ENCODE data around the gene RGS9.
"Not testable (repeated sequence)": the region's sequence is repeated elsewhere in the genome, so short reads cannot be mapped to it uniquely, and the experiment has no call there.

The RGS9 gene

DNA sequence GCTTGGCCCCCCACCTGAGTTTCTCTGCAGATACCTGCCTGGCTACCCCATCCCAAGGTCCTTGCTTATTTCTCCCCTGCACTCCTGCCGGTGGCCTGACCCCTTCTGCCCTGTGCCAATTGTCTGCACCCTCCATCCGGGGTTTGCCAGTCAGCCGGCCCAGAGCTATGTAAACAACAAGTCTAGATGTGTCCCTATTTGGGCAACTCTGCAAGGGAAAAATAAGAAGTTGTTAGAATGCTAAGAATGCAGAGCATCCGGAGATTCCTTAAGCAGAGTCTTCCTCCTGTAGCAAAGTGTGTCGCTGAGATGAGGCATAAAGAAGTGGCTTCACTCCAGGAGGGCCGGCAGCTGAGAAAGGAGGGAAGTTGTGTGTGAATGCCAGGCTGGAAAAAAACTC lies 46.6 kb downstream of the RGS9 start:
- DNase-seq (ENCODE audit: low read depth): no peak

DNA sequence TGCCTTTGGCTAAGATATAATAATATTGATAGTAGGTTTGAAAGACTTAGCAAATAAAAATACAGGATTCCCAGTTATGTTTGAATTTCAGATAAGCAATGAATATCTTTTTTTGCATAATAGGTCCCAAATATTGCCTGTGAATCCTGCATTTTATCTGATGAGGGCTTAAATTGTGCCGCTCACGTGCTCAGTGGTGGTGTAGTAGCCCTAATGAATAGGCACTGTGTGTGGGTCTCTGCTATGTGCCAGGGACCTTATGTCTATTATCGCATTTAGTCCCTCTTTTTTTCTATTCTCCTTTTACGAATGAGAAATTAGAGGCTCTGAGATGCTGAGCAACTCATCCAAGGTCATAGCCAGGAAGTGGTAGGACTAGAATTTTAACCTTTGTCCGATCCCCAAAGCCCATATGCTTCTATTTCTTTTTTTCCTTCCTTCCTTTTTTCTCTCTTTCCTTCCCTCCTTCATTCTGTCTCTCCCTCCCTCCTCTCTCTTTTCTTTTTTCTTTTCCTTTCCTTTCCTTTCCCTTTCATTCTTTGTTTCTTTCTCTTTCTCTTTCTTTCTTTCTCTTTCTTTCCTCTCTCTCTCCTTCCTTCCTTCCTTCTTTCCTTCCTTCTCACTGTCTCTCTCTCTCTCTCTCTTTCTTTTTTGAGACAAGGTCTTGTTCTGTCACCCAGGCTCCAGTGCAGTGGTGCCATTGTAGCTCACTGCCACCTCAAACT lies 47.2 kb downstream of the RGS9 start:
- DNase-seq (ENCODE audit: low read depth): no peak

DNA sequence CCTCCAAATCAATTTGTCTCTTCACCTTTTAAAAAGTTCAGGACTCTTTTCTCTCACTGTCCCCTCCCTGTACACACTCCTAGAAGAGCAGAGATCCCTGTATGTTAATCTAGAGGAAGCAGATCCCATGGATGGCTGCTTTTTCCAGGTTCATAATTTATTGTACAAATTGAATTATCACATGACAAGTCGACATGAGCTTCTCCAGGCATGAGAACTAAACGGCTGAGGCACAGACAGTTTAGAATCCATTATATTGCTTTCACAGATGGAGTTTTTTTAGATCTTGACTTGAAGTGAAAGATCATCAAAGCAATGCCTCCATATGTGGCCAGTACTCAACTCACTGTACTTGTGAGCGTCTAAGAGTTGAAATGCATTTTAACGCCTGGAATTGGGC lies 47.9 kb downstream of the RGS9 start:
- no peak for DNase-seq (ENCODE audit: low read depth)

DNA sequence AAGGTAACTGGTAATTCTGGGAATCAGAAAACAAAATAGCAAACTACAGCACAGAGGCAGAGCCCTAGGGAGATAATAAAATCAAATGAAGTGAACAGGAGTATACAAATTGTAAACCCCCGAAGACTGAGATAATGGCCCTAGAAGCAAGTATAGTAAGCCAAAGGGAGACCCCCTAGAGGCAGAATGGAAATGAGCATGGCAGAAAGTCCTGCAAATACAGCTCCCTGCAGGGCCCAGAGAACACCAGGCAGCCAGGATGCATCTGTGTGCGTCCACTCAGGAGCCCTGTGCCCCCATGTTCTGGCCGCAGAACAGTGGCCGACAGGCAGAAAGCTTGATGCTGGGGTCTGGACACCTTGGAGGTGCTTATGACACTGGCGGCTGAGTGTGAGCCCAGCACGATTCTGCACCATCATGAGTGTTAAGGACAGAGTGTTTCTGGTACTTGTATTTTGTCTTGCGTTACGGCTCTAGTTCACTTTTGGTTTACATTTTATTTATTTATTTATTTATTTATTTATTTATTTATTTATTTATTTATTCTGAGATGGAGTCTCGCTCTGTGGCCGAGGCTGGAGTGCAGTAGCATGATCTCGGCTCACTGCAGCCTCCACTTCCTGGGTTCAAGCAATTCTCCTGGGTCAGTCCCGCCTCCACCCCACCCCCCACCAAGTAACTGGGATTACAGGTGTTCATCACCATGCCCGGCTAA lies 48.7 kb downstream of the RGS9 start:
- DNase-seq (ENCODE audit: low read depth): no peak

DNA sequence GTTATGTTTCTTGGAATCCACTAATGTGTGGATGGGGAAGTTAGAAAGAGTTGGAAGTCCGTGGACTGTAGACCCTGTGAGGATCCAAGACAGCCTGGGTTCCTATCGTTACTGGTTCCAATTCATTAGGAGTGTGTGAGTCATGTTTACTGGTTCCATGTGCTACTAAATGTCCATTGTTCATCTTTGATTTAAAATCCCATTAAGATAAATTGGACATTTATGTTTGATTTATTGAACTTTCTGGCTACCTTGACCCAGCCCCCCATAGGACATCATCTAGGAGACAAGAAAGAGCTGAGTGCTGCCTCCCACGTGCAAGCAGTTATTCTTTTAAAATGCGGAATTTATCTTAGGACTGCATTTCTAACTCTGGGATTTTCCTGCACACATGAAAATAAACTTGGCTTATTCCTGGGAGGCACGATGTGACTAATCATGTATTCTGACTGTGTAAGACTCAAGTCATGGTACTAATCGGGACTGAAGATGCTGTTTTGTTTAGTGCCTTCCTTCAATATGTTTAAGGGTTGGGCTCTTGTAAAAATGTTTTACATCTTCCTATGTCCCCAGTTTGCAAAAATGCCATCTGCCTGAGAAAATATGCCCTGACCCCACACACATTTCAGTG lies 53.4 kb downstream of the RGS9 start:
- DNase-seq (ENCODE audit: low read depth): no peak

DNA sequence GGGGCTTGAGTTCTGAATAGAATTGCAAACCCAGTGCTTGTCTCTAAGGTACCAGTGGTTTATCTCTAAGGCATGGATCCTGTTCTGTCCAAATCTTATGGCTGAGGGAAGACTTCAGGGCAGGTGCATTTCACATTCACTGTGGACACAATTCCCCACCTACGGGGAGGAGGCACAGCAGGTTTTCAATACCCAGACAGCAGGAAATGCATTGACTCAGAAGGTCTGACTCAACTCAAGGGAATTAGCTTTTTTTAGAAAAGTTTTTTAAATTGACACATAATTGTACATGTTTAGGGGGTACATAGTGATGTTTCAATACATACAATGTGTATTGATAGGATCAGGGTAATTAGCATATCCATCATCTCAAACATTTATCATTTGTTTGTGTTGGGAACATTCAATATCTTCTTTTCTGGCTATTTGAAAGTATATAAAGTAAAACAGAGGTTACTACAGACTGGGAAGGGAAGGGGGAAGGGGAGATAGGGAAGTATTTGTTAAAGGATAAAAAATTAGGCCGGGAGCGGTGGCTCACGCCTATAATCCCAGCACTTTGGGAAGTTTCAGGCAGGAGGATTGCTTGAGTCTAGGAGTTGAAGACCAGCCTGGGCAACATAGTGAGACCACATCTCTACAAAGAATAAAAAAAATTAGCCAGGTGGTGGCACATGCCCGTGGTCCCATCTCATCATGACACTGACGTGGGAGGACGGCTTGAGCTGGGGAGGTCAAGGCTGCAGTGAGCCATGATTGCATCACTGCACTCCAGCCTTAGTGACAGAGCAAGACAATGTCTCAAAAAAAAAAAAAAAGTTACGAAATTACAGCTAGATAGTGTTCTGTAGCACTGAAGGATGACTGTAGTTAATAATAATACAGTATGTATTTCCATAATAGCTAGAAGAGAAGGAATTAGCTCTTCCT lies 54.9 kb downstream of the RGS9 start:
- DNase-seq (ENCODE audit: low read depth): no peak

DNA sequence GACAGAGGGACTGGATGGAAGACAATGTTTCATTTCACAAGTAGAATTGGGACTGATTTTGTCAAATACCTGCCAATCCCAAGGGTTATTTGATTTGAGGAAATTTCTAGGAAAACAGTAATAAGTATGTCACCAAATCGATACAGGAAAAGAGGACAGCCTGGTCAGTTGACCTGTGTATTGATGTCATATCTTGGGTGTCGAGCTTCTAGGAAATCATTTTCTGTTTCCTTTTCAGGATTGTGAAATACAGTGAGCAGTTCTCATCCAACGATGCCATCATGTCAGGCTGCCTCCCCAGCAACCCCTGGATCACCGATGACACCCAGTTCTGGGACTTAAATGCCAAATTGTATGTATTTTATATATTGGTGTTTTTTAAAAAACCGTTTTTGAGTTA lies 56.1 kb downstream of the RGS9 start:
- DNase-seq (ENCODE audit: low read depth): no peak

DNA sequence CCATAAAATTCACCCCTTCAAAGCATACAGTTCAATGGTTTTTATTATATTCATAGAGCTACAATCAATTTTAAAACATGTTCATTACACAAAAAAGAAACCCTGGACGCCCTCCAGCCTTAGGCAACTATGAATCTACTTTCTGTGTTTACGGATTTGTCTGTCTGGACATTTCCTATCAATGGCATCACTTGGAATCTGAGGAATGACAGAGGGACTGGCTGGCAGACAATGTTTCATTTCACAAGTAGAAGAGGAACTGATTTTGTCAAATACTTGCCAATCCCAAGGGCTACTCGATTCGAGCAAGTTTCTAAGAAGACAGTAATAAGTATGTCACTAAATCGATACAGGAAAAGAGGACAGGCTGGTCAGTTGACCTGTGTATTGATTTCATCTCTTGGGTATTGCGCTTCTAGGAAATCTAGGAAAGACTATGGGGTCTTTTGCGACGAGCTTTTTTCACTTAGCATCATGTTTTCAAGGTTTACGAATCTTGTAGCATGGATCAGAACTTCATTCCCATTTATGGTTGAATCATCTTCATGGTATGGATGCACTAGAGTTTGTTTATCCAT lies 56.6 kb downstream of the RGS9 start:
- DNase-seq (ENCODE audit: low read depth): no peak

DNA sequence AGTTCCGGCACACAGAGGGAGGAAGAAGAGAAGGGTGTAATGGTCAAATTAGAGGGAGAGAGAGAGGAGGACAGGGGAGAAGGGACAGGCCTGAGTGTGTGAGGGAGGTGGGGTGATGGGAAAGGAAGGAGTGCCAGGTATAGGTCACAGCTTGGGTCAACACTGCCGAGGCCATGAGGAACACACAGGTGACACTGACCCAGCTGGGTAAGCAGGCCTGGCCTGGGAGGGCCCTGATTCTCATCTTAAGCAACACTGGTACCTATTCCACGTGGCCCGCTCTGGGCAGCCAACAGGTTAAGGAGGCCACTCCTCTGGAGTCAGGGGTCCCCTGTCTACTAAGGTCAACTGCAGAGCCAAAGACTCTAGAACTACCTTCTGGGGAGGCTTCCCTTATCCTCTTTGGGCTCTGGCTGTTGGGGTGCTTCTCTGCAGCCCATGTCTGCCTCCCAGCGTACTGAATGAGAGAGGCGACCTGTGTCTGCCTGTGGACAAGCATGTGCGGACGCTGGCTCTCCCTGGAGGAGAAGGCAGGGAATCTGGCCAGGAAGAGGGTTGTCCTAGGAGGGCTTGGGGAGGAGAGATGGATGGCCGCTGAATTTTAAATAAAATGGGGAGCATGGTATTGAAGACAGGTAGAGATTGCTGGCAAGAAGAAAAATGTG lies 57.6 kb downstream of the RGS9 start:
- DNase-seq (ENCODE audit: low read depth): no peak

DNA sequence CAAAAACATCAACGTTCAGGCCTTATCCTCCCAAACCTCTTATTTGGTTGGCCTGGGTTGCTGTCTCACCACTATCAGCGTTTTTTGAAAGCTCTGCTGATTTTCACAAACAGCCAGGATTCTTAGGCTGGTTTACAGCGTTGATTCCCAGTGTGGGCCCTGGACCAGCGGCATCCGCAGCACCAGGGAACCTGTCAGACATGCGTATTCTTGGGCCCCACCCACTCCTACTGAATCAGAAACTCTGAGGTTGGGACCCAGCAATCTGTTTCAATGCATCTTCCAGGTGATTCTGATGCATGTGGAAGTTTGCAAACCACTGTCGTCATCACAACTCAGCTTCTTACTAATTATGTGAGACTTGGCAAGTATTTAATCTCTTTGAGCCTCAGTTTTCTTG lies 58.5 kb downstream of the RGS9 start:
- no peak for DNase-seq (ENCODE audit: low read depth)

DNA sequence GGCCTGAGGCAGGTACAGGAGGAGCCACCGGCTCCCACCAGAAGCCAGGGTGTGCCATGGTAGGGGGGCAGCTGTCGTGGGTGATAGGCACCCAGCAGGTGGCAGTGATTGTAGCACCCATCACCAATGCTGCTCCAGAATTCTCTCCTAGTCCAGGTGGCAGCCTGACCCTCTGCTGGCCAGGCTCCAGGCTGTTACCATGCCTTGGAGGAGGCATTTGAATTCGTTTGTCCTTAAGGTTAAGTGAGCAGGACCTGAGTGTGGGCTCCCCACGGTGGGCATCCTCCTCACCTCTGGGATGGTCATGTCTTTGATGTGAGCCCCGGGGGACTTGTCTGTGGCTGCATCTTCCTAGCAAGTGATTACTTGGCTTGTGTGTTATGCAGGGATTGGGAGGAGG lies 59.4 kb downstream of the RGS9 start:
- DNase-seq (ENCODE audit: low read depth): no peak

DNA sequence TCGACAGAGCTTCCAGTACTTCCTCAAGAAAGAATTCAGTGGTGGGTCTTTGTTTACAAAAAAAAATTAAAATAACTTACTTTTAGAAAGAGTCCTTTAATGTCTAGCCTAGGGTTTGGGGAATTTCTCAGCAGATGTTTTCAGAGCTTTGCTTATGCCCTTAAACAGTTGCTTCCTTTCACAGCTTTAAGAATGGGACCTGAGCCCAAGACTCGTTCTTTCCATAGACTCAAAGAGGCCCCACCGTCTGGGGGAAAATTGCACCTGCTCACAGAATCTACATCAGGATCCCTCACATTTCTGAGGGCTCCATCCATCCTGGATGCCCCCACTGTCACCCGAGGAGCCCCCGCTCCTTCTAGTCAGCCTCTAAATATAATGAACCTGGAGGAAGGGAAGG lies 60.0 kb downstream of the RGS9 start:
- DNase-seq (ENCODE audit: low read depth): no peak

DNA sequence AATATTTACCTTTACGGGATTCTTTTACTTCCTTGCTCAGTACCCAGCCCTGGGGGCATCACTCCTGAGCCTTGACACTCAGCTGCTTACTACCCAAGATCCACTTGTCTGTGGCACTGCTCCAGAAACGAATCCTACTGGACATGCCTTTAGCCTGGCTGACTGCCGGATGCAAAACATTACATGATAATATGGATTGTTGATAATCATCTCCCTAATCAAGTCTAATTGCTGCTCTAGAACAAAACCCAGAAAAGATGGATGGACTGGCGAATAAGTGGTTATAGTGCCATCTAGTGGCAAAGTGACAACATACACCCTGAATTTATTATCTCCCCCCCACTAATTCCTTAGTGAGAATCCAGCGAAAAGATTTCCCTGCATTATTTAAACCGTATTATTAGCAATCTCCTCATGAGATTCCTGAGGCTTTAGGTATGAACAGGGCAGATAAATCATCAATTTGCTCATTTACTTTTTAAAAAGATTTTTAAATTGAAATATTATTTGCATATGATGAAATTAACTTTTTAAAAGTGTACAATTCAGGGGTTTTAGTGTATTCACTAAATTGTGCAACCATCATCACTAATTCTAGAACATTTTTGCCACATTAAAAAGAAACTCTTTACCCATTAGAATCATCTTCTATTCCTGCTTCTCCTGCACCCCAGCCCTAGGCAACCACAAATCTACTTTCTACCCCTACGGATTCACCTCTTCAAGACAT lies 61.6 kb downstream of the RGS9 start:
- no peak for DNase-seq (ENCODE audit: low read depth)

DNA sequence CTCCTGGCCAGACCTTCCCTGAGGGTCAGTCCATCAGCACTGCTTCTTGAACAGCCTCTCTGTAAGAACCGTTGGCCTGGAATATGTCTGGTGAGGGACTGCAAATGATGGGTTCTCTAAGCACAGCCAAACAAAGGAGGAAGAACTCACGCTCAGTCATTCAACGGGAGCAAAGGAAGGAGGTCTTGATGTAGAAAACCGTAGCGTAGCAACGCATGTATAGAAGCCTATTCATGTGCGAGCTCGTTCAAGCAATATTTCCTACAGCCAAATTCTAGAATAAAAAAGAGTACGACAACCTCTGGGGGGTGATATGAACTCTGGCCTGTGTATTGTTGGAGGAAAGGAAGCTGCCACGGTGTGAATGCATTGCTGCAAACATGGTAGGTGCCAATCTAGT lies 64.2 kb downstream of the RGS9 start:
- no peak for DNase-seq (ENCODE audit: low read depth)

DNA sequence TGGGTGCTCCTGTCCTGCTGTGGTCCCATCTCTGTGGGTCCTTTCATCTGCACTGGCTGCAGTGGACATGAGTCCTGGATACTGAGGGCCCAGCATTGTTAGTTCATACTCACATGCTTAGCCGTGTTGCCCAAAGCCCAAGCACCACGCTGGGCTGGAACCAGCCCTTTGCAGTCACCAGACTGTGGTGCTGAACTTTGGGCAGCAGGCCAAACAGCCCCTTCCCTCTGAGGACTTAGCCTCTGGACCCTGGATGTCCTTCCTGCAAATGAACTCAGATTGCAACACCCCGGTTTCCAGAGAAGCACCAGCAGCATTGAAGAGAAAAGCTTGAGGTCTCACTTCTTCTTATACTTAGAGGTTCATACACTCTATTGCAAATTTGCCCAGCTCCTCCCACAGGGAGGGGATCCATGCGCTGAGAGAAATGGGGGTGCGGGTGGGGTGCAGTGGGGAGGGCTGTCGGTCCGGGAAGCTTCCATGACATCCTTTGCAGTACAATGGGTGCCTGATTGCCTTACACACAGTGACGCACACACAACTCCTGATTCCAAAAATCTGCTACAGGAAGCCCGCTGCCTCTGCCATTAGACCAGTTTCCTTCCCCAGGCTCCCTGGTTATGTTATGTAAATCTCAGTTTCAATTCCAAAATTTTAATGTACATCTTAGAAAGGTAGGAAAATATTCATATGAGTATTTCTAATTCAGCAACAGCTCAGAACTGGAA lies 65.8 kb downstream of the RGS9 start:
- no peak for DNase-seq (ENCODE audit: low read depth)

DNA sequence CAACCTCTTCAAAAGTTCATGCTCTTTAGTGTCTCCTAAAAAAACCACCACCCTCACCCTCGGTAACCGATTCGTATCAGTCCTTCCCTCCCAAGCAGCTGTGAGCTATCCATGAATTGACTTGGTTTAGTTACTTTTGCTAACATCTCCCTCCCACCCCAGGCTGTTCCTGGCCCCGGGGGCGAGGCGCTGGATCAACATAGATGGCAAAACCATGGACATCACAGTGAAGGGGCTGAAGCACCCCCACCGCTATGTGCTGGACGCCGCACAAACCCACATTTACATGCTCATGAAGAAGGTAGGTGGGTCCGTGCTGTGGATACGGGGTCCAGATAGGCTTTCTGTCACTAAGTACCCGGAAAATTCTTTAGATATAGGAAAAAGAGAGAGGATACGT lies 66.8 kb downstream of the RGS9 start:
- no peak for DNase-seq (ENCODE audit: low read depth)

DNA sequence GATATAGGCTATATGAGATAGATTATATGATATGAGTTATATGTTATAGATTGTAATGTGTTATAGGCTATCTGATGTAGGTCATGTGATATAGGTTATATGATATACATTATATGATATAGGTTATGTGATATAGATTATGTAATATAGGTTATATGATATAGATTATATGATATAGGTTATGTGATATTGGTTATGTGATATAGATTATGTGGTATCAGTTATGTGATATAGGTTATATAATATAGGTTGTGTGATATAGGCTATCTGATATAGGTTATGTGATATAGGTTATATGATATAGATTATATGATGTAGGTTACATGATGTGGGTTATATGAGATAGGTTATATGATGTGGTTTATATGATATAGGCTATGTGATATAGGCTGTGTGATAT lies 68.5 kb downstream of the RGS9 start:
- no peak for DNase-seq (ENCODE audit: low read depth)

DNA sequence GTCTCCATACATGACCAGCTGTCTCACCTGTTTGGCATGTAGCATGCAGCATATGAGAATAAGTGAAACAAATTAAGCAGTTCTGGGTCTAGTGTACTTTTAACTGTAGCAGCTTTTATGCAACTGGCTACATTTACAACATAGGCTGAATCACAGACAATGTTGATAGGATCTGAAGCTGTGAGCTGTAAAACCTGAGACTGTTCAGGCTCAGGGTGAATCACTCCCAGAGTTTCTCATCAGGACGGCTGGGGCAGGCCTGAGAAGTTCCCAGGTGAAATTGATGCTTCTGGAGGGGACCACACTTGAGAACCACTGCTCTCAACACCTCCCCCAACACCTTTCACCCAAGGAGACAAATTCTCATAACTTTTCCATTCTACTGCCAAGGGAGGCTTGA lies 70.3 kb downstream of the RGS9 start:
- not testable (repeated sequence) for DNase-seq (ENCODE audit: low read depth)

DNA sequence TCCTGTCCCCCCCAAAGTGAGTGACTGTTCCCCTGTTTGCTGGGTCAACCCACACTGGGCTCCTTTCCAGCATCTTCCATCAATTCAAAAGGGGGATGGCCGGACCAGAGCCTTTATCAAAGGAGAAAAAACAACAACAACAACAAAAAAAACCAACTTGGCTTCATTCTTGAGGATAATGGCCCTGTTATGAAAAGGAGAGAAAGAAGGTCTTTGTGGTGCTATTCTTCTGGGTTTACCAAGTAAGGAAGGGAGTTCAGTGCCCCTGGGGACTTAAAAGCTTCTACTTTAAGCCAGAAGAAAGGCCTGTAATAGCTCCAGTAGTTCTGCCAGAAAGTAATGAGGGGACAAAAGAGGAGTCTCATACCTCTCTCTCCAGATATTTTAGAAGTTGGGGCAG lies 71.5 kb downstream of the RGS9 start:
- DNase-seq (ENCODE audit: low read depth): no peak

DNA sequence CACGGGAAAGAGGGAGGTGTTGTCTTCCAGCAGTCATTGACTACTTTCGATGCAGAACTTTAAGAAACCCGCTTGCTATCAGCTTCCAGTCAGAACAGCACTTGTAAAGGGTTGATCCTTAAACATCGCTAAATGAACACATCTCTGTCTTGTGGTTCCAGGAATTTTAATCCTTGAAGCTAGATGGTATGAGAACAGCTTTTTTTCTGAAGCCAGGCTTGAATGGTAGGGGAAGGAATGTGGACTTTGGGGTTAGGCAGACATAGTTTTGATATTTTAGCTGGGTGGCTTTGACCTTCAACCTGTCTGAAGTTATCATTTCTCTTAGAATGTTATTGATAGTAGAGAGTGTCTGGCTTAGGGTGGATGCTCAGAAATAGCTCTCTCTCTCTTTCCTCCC lies 81.1 kb downstream of the RGS9 start:
- DNase-seq (ENCODE audit: low read depth): no peak

All from activated gamma-delta T cell treated with anti-CD3 and anti-CD28 coated beads, Interleukin-2, amount 50 U/mL, for 16 hours (primary cell).